GM12873 (cell line): ENCODE data around the gene FAM83G.

Source experiments
- TF ChIP-seq, protein P1 (sequence below): IDR thresholded peaks from 2 replicates; pipeline ENCODE4 v1.5.1; 2012; ENCODE audit warnings: low read depth, mild to moderate bottlenecking, moderate library complexity, low read length, control low read depth; ENCODE audit not compliant: insufficient read depth; ENCODE audit errors: missing control alignments

FAM83G gene

DNA sequence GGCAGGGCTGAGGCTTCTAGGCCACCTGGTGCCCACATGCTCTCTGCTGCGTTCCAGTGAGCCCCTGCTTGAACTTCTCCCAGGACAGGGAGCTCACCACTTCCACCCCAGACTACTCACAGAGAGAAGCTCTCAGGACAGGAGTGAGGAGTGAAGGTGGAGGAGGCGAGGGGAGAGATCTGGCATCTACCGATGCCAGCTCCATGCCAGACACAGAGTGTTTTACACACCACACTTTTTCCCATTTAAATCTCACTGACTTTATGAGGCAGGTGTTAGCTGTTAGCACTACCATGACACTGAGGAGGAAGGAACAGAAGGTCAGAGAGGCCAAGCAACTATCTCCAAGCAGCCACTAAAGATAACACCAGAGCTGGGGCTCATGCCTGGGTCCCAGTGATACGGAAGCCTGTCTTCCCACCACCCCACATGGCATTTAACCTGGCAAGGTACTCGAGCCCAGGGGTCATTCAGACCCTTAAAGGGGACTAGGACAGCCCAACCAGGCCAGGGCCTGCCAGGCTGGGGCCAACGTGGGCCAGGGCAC lies 6.8 kb downstream of the FAM83G start:
- TF ChIP-seq, protein P1, sequence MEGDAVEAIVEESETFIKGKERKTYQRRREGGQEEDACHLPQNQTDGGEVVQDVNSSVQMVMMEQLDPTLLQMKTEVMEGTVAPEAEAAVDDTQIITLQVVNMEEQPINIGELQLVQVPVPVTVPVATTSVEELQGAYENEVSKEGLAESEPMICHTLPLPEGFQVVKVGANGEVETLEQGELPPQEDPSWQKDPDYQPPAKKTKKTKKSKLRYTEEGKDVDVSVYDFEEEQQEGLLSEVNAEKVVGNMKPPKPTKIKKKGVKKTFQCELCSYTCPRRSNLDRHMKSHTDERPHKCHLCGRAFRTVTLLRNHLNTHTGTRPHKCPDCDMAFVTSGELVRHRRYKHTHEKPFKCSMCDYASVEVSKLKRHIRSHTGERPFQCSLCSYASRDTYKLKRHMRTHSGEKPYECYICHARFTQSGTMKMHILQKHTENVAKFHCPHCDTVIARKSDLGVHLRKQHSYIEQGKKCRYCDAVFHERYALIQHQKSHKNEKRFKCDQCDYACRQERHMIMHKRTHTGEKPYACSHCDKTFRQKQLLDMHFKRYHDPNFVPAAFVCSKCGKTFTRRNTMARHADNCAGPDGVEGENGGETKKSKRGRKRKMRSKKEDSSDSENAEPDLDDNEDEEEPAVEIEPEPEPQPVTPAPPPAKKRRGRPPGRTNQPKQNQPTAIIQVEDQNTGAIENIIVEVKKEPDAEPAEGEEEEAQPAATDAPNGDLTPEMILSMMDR: no peak

DNA sequence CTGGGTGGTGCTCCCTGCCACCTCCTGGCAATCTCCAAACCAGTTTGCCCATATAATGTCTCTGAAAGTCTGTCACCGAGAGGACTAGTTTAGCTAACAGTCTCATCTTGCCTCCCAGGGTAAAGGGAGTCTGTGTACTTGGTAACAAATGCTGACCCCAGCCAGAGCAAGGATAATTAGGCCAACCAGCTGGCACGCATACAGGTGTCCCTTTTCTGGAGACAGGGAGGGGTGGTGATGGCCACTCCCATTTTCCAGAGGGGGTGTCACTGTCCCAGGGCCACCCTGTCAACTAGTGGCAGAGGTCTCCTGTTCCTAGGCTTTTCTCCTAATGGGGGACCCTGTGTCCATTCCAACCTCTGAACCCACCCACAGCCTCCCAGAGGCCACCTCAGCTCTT lies 8.1 kb downstream of the FAM83G start:
- TF ChIP-seq, protein P1: no peak

DNA sequence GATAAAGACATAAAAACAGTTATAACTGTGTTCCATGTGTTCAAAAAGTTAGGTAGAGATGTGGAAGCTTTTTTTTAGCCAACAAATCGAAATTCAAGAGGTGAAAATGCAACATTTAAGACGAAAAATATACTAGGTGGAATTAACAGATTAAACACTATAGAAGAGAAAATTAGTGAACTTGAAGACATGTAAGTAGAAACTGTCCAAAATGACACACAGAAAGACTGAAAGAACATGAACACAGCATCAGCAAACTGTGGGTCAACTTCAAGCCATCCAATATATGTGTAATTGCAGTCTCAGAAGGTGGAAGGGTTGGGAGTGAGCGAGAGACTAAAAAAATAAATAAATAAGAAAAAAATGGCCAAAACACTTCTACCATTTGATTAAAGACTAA lies 9.3 kb downstream of the FAM83G start:
- TF ChIP-seq, protein P1: no peak

DNA sequence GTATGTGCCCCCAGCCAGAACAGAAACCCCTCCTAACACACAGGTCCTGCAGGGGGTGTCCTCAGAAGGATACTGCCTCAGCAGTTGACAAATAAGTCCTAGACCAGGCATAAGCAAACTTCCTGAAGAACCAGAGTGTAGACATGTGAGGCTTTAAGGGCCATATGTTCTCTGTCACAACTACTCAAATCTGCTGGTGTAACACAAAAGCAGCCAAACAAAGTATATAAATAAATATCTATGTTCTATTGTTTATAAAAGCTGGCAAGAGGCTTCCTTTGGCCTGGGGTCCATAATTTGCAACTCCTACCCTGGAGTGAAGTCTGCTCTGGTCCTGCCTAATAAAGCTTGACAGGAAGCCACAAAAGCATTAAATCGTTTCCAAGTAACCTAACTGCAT lies 9.9 kb downstream of the FAM83G start:
- TF ChIP-seq, protein P1: no peak

DNA sequence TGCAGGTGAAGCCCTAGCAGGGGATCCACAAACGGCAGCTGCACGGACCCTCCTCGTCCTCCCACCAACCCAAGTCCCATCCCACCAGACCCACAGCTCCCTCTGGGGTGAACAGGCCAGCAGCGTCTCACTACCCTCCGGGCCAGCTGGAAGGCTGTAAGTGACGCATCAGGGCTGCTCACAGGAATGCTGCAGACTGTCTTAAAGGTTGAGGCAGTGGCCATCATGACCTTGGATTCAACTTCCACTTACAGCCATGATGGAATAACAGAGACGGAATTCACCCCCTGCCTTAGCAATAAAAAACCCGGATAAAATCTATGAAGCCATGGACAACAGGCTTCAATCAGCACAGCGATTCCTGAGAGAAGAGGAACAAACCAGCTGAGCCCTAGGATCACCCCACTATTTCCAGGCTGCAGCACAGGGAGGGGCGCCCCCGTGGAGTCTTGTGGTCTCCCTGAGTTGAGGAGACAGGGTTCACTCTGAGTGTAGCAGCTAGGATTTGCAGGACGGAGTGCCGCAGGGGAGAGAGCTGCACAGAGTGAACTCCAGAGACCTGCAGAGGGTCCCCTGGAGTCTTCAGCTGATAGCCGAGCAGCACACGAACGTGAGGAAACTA lies 10.5 kb downstream of the FAM83G start:
- TF ChIP-seq, protein P1: no peak

DNA sequence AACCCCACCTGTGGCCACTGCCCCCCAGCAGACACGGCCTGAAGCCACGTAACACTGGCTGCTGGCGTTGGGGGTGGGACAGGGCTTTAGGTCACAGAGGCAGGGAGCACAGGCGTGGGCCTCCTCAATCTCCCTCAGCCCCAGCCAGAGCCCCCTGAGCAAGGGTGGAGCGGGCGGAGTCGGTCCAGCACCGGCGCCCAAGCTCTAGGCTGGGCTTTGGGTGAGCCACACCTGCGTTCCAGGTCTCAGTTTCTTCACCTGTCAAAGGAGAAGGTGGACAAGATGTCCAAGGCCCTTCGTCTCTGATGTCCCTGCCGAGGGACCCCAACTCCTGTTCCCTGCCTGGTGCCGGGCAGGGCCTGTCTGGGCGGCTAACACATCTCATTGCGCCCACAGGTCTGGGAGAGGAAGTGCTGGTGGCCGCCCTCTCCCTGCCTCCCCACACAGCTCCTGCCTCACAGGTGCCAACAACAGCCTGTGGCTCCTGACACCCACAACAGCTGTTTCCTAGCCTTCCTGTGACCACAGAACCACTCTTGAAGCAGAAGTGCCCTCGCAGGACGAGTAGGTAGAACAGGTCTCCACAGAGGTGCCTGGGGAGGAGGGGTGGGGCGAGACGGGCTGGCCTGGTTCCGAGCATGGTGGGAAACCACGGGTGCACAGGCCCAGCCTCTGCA lies 12.0 kb downstream of the FAM83G start:
- TF ChIP-seq, protein P1: no peak

DNA sequence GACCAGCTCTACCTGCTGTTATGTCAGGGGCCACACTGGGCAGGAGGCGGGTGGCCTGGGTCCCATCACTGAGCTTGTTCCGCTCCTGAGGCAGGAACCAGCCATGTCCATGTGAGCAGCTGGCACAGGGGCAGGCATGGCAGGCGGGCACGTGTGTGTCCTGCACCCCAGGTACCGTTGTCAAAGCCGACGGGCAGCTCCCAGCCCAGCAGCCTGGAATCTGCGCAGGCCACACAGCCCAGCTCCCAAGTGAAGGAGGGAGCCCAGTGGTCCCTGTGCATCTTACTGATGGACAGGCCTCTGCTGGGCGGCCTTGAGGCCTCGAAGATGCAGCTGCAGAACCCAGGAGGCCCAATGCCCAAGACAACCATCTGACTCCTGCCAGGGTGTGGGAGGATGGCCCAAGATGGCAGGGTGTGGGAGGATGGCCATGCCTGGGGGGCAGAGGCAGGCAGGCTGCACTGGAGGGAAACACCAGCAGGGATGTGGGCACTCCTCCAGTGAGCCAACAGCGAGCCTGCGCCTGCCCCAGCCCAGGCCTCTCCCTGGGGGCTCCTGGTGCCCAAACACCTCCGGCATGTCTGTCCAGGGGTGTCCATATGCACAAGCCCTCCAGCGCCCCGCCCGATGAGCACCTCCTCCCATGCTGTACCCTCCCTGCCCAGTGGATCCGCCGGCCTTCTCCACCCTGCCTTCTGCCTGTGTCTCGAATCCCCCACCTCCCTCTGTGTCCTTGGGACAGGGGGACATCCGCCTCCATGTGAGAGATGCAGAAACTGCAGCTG lies 12.8 kb downstream of the FAM83G start:
- TF ChIP-seq, protein P1: no peak
